HG02840 (cell line): ENCODE data around the gene MEF2D.
A peak's percentile ranks its signal among the peaks of the same experiment; 100 is the strongest.

Source experiments
- ATAC-seq: cut with Tn5 transposase; IDR thresholded peaks from one replicate; pipeline ENCODE4 v1.9.1; 2021; ENCODE audit warnings: mild to moderate bottlenecking, moderate library complexity, moderate number of reproducible peaks; ENCODE audit not compliant: unreplicated experiment, low FRiP score

MEF2D gene

GRCh38 chr1:156525071-156525501 lies 24.5 kb upstream of the MEF2D start:
- no peak for ATAC-seq

GRCh38 chr1:156524481-156524869 lies 23.9 kb upstream of the MEF2D start:
- ATAC-seq = no peak

- ATAC-seq = no peak
Observed at GRCh38 chr1:156523801-156524480, 23.4 kb upstream of the MEF2D start.

- no peak for ATAC-seq
Observed at GRCh38 chr1:156522443-156522970, 21.9 kb upstream of the MEF2D start.

- ATAC-seq = no peak
Observed at GRCh38 chr1:156517748-156518147, 17.2 kb upstream of the MEF2D start.

- ATAC-seq = no peak
Observed at GRCh38 chr1:156516821-156517220, 16.2 kb upstream of the MEF2D start.

GRCh38 chr1:156515956-156516355 lies 15.4 kb upstream of the MEF2D start:
- ATAC-seq = no peak

GRCh38 chr1:156513185-156513584 lies 12.6 kb upstream of the MEF2D start:
- ATAC-seq = no peak

GRCh38 chr1:156511644-156512043 lies 11.1 kb upstream of the MEF2D start:
- ATAC-seq = no peak

GRCh38 chr1:156510709-156511108 lies 10.1 kb upstream of the MEF2D start:
- ATAC-seq = no peak

GRCh38 chr1:156509424-156510034 lies 9.0 kb upstream of the MEF2D start:
- no peak for ATAC-seq

- no peak for ATAC-seq
Observed at GRCh38 chr1:156508955-156509234, 8.3 kb upstream of the MEF2D start.

- ATAC-seq = no peak
Observed at GRCh38 chr1:156508205-156508954, 7.8 kb upstream of the MEF2D start.

GRCh38 chr1:156506450-156506849 lies 5.9 kb upstream of the MEF2D start:
- ATAC-seq = no peak

- no peak for ATAC-seq
Observed at GRCh38 chr1:156505679-156506298, 5.2 kb upstream of the MEF2D start.

- ATAC-seq = peak; percentile 36
Observed at GRCh38 chr1:156504821-156505678, 4.5 kb upstream of the MEF2D start.

GRCh38 chr1:156504438-156504813 lies 3.9 kb upstream of the MEF2D start:
- no peak for ATAC-seq

GRCh38 chr1:156503698-156504437 lies 3.3 kb upstream of the MEF2D start:
- ATAC-seq = no peak

GRCh38 chr1:156502894-156503697 lies 2.5 kb upstream of the MEF2D start:
- no peak for ATAC-seq
